Lower lobe of right lung (tissue), 2 donors: ENCODE data around the gene AXDND1. TPM values are rescaled to one million over a fixed set of nuclear protein-coding genes. Genes with fewer than 3 reads are reported as not detected.
A peak's percentile ranks its signal among the peaks of the same experiment; 100 is the strongest.

Source experiments
- ATAC-seq, 2 donors: fragments of 200-7000 bp; cut with Tn5 transposase; one replicate each; pipeline ENCODE4 v1.9.1; 2020 to 2022; ENCODE audit warnings: mild to moderate bottlenecking in 2 of 2, moderate library complexity in 2 of 2
- DNase-seq: peaks from one replicate; pipeline ENCODE4 v3.0.0-alpha.2; 2020
- H3K27ac ChIP-seq: fragments of 200-600 bp; one replicate; pipeline ENCODE4 v1.8.0; 2022
- H3K27me3 ChIP-seq: fragments of 200-600 bp; one replicate; pipeline ENCODE4 v1.8.0; 2022; ENCODE audit warnings: low read depth
- H3K36me3 ChIP-seq: fragments of 200-600 bp; one replicate; pipeline ENCODE4 v1.8.0; 2022; ENCODE audit warnings: mild to moderate bottlenecking
- H3K4me1 ChIP-seq: fragments of 200-600 bp; one replicate; pipeline ENCODE4 v1.8.0; 2022
- H3K4me3 ChIP-seq: fragments of 200-600 bp; one replicate; pipeline ENCODE4 v1.8.0; 2022; ENCODE audit warnings: mild to moderate bottlenecking
- H3K9me3 ChIP-seq: fragments of 200-600 bp; one replicate; pipeline ENCODE4 v1.8.0; 2022
- CTCF ChIP-seq: fragments of 200-600 bp; IDR thresholded peaks from one replicate; pipeline ENCODE4 v1.8.0; 2022; ENCODE audit warnings: antibody characterized with exemption, mild to moderate bottlenecking
- intact Hi-C: fragments of 100-400 bp; cut with DNase I; formaldehyde crosslinking; loops from one replicate; pipeline ENCODE4 v1.11.0; 2022
- total RNA-seq: library from RNA; stranded (reverse); fragmentation: NEBNext Ultra II Directional; extraction: Animal tissue kit (Norgen Biotek cat#: 25700); gene quantifications from one replicate; pipeline ENCODE4 v1.2.1, GENCODE V29; 2021
- donor health status: DM: no; HTN: yes; CAD: no; lungs with severe emphysema.

The AXDND1 gene
- total RNA-seq, 1 donor from 2014 or later = 0.59 TPM

GRCh38 chr1:179576509-179576908, 210.7 kb downstream of the AXDND1 start:
- no peaks in the 10 kb centered on the region for H3K4me1 ChIP-seq
- H3K27me3 ChIP-seq = peaks cover 49% of the 10 kb centered on the region
- no peak overlapping the region for H3K27ac ChIP-seq
- H3K9me3 ChIP-seq = no peaks in the 10 kb centered on the region
- H3K4me3 ChIP-seq = no peak overlapping the region
- no peaks in the 10 kb centered on the region for H3K36me3 ChIP-seq
- intact Hi-C loops = no loop called here
- DNase-seq (no peak), ATAC-seq (no peak)
- no peak for TF ChIP-seq CTCF

GRCh38 chr1:179583771-179584320, 218.1 kb downstream of the AXDND1 start:
- H3K27ac ChIP-seq = no peak overlapping the region
- H3K4me1 ChIP-seq = peaks cover 5% of the 10 kb centered on the region
- H3K36me3 ChIP-seq = no peaks in the 10 kb centered on the region
- no peaks in the 10 kb centered on the region for H3K9me3 ChIP-seq
- no peak for ATAC-seq
- no peak for DNase-seq
- intact Hi-C loops = no loop called here
- H3K4me3 ChIP-seq = no peak overlapping the region
- peaks cover 10% of the 10 kb centered on the region for H3K27me3 ChIP-seq
- no peak for TF ChIP-seq CTCF

GRCh38 chr1:179586107-179586823, 220.5 kb downstream of the AXDND1 start:
- H3K9me3 ChIP-seq = no peaks in the 10 kb centered on the region
- H3K4me1 ChIP-seq = peaks cover 5% of the 10 kb centered on the region
- intact Hi-C loops = no loop called here
- H3K36me3 ChIP-seq = no peaks in the 10 kb centered on the region
- peak; percentile 70 to 81 for ATAC-seq
- H3K27ac ChIP-seq = peak overlapping the region; percentile 46
- peaks cover 10% of the 10 kb centered on the region for H3K27me3 ChIP-seq
- TF ChIP-seq CTCF = peak; percentile 29
- DNase-seq = peak; percentile 56
- H3K4me3 ChIP-seq = peak overlapping the region; percentile 42

GRCh38 chr1:179587336-179587735, 221.6 kb downstream of the AXDND1 start:
- Histone ChIP-seq H3K4me3 (no peak overlapping the region), H3K4me1 (peaks cover 5% of the 10 kb centered on the region), H3K36me3 (no peaks in the 10 kb centered on the region), H3K27ac (no peak overlapping the region), H3K9me3 (no peaks in the 10 kb centered on the region), H3K27me3 (peaks cover 20% of the 10 kb centered on the region)
- TF ChIP-seq CTCF = no peak
- DNase-seq = no peak
- no peak for ATAC-seq
- intact Hi-C loops = no loop called here

- Histone ChIP-seq H3K9me3 (no peaks in the 10 kb centered on the region), H3K36me3 (no peaks in the 10 kb centered on the region), H3K4me1 (peaks cover 5% of the 10 kb centered on the region), H3K27me3 (peaks cover 20% of the 10 kb centered on the region), H3K4me3 (no peak overlapping the region), H3K27ac (no peak overlapping the region)
- intact Hi-C loops = no loop called here
- no peak for TF ChIP-seq CTCF
- DNase-seq = no peak
- no peak for ATAC-seq
Measured at GRCh38 chr1:179588425-179589024, 222.8 kb downstream of the AXDND1 start.
